RWPE1 (cell line): ENCODE measurements around the gene ZNF521.
"Not testable (repeated sequence)": the region's sequence is repeated elsewhere in the genome, so short reads cannot be mapped to it uniquely, and the experiment has no call there.

Experiments
- CTCF ChIA-PET: fragments of 350-600 bp; sonication (Branson Sonifier 250); formaldehyde crosslinking; extraction: SDS; loops from one replicate; lab custom pipeline; 2021; lab: Yijun Ruan, JAX
- POLR2A ChIA-PET: fragments of 400-600 bp; formaldehyde crosslinking; extraction: SDS; loops from one replicate; lab custom pipeline; 2020; ENCODE audit warnings: antibody characterized with exemption; ENCODE audit not compliant: low non-redundant PET; lab: Yijun Ruan, JAX
- DNase-seq: peaks from one replicate; pipeline ENCODE4 v3.0.0; 2012; ENCODE audit warnings: low spot score
- H3K27ac ChIP-seq: fragments of 450-650 bp; 2 replicates; pipeline ENCODE4 v1.5.1; 2017
- TF ChIP-seq, protein P1 (sequence below): fragments of 450-650 bp; conservative IDR thresholded peaks from 2 replicates; pipeline ENCODE4 v1.5.1; 2017; ENCODE audit warnings: low read depth, mild to moderate bottlenecking

The ZNF521 gene

DNA sequence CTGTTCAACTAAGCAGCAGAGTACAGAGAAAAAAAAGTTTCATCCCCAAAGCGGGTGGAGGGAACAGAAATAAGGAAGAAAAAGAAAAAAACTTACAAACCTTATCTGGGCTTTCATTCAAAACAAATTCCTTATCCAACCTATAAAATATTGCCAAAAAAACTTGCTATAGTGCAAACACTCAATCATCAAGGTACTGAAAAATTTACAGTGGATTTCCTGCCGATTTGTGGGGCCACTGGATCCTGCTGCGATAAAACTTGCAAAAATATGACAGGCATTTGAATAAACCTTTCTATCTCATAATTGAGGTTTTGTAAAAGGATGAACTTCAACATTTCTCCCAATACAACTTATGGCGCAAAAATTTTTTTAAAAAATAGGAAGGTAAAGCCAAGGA, 77.0 kb downstream of the ZNF521 start:
- no peak overlapping the region for H3K27ac ChIP-seq
- ChIA-PET CTCF (no interaction called here), POLR2A (no interaction called here)
- DNase-seq: no peak
- TF ChIP-seq, protein P1, sequence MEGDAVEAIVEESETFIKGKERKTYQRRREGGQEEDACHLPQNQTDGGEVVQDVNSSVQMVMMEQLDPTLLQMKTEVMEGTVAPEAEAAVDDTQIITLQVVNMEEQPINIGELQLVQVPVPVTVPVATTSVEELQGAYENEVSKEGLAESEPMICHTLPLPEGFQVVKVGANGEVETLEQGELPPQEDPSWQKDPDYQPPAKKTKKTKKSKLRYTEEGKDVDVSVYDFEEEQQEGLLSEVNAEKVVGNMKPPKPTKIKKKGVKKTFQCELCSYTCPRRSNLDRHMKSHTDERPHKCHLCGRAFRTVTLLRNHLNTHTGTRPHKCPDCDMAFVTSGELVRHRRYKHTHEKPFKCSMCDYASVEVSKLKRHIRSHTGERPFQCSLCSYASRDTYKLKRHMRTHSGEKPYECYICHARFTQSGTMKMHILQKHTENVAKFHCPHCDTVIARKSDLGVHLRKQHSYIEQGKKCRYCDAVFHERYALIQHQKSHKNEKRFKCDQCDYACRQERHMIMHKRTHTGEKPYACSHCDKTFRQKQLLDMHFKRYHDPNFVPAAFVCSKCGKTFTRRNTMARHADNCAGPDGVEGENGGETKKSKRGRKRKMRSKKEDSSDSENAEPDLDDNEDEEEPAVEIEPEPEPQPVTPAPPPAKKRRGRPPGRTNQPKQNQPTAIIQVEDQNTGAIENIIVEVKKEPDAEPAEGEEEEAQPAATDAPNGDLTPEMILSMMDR: no peak

DNA sequence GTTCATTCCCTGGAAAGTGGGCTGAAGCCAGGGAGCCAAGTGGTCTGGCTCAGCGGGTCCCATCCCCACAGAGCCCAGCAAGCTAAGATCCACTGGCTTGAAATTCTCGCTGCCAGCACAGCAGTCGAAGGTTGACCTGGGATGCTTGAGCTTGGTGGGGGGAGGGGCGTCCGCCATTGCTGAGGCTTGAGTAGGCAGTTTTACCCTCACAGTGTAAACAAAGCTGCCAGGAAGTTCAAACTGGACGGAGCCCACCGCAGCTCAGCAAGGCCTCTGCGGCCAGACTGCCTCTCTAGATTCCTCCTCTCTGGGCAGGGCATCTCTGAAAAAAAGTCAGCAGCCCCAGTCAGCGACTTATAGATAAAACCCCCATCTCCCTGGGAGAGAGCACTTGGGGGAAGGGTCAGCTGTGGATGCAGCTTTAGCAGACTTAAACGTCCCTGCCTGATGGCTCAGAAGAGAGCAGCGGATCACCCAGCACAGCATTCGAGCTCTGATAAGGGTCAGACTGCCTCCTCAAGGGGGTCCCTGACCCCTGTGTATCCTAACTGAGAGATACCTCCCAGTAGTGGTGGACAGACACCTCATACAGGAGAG, 84.9 kb downstream of the ZNF521 start:
- DNase-seq, H3K27ac ChIP-seq, POLR2A ChIA-PET, CTCF ChIA-PET: not testable (repeated sequence)

DNA sequence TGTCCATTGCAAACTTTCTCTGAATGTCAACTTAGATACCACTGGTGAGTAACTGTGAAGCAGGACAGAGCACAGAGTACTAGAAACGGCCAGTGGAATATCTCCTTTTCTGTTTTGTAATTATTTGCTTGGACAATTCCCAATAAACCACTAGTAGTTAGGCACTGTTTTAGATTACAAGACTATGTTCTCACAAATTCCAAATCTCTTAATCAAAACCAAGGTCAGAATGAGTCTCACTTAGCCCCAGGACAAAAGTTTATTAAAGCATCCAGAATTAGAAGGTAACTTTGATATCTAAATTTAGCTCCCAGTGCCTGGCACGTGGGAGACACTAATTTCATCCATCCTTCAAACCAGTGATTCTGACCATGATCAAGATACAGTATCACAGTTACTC, 89.0 kb downstream of the ZNF521 start:
- CTCF ChIA-PET: no interaction called here
- DNase-seq: no peak
- TF ChIP-seq, protein P1: no peak
- POLR2A ChIA-PET: no interaction called here
- no peak overlapping the region for H3K27ac ChIP-seq

DNA sequence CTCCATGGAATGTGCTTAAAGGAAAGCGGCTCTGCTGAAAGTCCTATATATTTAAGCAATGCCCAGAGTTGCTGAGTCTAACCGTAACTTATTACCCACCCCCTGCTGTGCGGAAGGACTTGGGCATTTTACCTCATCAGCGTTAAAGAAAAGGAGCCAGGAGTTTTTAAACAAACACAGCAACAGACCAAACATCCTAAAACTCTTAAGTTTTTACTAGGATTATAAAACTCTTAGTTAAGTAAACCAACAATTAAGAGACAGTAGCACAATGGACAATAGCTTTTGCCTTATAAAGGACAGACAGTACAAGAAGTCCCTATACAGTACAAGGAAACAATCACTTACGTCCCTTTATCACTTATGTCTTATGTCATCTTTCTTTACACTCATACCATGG, 90.2 kb downstream of the ZNF521 start:
- ChIA-PET POLR2A (no interaction called here), CTCF (interaction anchor here (0.6 kb wide), 1 partner anchor 226 kb away, joined by 3 read pairs; no protein-coding TSS in a partner anchor)

DNA sequence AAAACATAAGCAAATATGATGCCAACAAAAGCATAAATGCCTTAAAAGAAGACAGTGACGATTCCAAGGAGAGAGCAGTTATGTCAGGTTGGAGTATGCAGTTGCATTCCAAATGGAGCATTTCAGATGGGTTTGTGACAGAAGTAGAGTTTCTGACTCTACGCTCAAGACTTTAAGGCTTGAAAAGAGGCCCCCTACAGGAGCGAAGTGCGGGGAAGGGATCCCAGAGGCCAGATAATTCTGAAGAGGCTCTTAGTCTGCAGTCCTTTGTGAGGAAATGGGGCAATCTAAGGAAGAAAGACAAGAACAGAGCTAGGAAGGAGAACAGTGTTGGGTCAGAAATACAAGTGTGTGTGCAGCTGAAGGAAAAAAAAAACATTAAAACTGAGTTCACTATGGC, 95.5 kb downstream of the ZNF521 start:
- no peak for DNase-seq
- no peak overlapping the region for H3K27ac ChIP-seq
- ChIA-PET CTCF (no interaction called here), POLR2A (no interaction called here)
- TF ChIP-seq, protein P1: no peak

More for the DNA sequence above, 90.2 kb downstream of the ZNF521 start:
- DNase-seq: no peak
- no peak overlapping the region for H3K27ac ChIP-seq
- TF ChIP-seq, protein P1: no peak

DNA sequence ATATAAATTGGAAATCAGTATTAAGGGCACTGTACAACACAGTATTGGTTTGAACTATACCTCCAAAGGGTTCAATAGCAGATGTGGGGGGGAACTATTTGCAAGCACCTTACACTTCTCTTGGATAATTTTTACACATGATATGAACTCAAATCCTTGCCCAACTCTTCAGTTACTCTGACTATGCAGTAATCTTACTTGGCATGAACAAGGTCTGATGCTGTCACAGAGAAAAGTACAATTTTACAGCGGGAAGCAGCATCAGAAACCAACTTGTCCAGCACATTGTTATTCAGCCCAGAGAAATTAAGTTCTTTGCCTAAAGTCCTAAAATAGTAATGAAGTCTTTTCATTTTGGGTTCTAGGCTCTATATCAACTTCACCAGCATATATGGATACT, 98.2 kb downstream of the ZNF521 start:
- TF ChIP-seq, protein P1: no peak
- POLR2A ChIA-PET: no interaction called here
- no peak for DNase-seq
- CTCF ChIA-PET: no interaction called here
- H3K27ac ChIP-seq: no peak overlapping the region

DNA sequence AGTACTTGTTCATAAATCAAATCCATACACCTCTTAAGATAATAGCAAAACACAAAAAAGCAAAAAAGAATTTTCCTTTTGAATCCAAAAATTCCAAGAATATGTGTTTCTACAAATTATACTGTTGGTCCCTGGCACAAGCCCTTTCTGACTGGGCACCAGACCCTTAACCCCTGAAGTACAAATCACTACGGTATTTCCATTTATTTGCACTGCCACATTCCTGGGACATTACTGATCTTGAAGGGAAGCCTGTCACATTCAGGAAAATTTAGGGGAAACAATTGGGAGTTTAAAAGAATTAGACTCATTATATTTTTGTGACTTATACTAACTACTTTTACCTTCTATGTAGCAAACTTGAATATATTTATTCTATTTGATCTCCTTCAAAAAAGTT, 98.8 kb downstream of the ZNF521 start:
- DNase-seq: no peak
- no peak overlapping the region for H3K27ac ChIP-seq
- TF ChIP-seq, protein P1: no peak
- ChIA-PET POLR2A (no interaction called here), CTCF (no interaction called here)
